ENCODE results near the gene TMEM181. TPM values are rescaled to one million over a fixed set of nuclear protein-coding genes. Genes with fewer than 3 reads are reported as not detected.

TMEM181 gene
- total RNA-seq, 2 donors from 2014 or later = 33.2 to 57.4 TPM

- TF ChIP-seq CTCF (IDR thresholded peaks at IDR 0.05) = no peak
- peak; percentile 16 for DNase-seq
- peaks cover 15% of the 10 kb centered on the region for H3K4me1 ChIP-seq
- H3K27me3 ChIP-seq = no peaks in the 10 kb centered on the region
- intact Hi-C loops (cut with DNase I) = no loop called here
- no peak overlapping the region for H3K9ac ChIP-seq (ENCODE audit: low read depth in 2 of 2, low read length in 2 of 2)
- H3K36me3 ChIP-seq = no peaks in the 10 kb centered on the region
- no peaks in the 10 kb centered on the region for H3K9me3 ChIP-seq
- no peak overlapping the region for H3K4me3 ChIP-seq
- no peak overlapping the region for H3K27ac ChIP-seq
Observed at GRCh38 chr6:158642097-158642601, 82.3 kb downstream of the TMEM181 start.

- no peaks in the 10 kb centered on the region for H3K9me3 ChIP-seq
- peak overlapping the region; percentile 98 for H3K27ac ChIP-seq
- no peak for DNase-seq
- no peaks in the 10 kb centered on the region for H3K36me3 ChIP-seq
- H3K4me1 ChIP-seq = peaks cover 15% of the 10 kb centered on the region
- H3K4me3 ChIP-seq = peak overlapping the region; percentile 88
- intact Hi-C loops (cut with DNase I) = no loop called here
- peak overlapping the region; percentile 88 to 99 for H3K9ac ChIP-seq (ENCODE audit: low read depth in 2 of 2, low read length in 2 of 2)
- no peak for TF ChIP-seq CTCF (IDR thresholded peaks at IDR 0.05)
- no peaks in the 10 kb centered on the region for H3K27me3 ChIP-seq
Observed at GRCh38 chr6:158643836-158644230, 83.9 kb downstream of the TMEM181 start.

- no peaks in the 10 kb centered on the region for H3K27me3 ChIP-seq
- peak within 1 kb of the TSS; percentile 98 for H3K27ac ChIP-seq
- H3K4me3 ChIP-seq = peak within 1 kb of the TSS; percentile 88
- peak; percentile 96 for DNase-seq
- H3K9ac ChIP-seq (ENCODE audit: low read depth in 2 of 2, low read length in 2 of 2) = peak within 1 kb of the TSS; percentile 88 to 99
- no peaks in the 10 kb centered on the region for H3K9me3 ChIP-seq
- peaks cover 15% of the 10 kb centered on the region for H3K4me1 ChIP-seq
- TF ChIP-seq CTCF (IDR thresholded peaks at IDR 0.05) = no peak
- H3K36me3 ChIP-seq = no peaks in the 10 kb centered on the region
- intact Hi-C loops (cut with DNase I) = no loop called here
Observed at GRCh38 chr6:158644231-158645063, 84.6 kb downstream of the TMEM181 start, which contains the start of gene DYNLT1. TSS of gene DYNLT1 (minus strand) at chr6:158644743. CDS start at chr6:158644708, 35 bp downstream.

- intact Hi-C loops (cut with DNase I) = no loop called here
- no peak for TF ChIP-seq CTCF (IDR thresholded peaks at IDR 0.05)
- peak; percentile 21 for DNase-seq
Observed at GRCh38 chr6:158645064-158646022, 85.5 kb downstream of the TMEM181 start.

More at GRCh38 chr6:158645064-158646022, 85.5 kb downstream of the TMEM181 start:
- Histone ChIP-seq H3K9ac (ENCODE audit: low read depth in 2 of 2, low read length in 2 of 2) (peak overlapping the region; percentile 88 to 99), H3K36me3 (no peaks in the 10 kb centered on the region), H3K4me3 (peak overlapping the region; percentile 88), H3K9me3 (no peaks in the 10 kb centered on the region), H3K4me1 (peaks cover 15% of the 10 kb centered on the region), H3K27me3 (no peaks in the 10 kb centered on the region), H3K27ac (peak overlapping the region; percentile 98)

All from colonic mucosa (tissue), 4 donors.